HG02973 (cell line): ENCODE measurements around the gene BRMS1.
"Not testable (repeated sequence)": the region's sequence is repeated elsewhere in the genome, so short reads cannot be mapped to it uniquely, and the experiment has no call there.

Experiments
- ATAC-seq: cut with Tn5 transposase; IDR thresholded peaks from one replicate; pipeline ENCODE4 v1.9.1; 2021; ENCODE audit warnings: moderate library complexity; ENCODE audit not compliant: unreplicated experiment

Gene BRMS1

GRCh38 chr11:66363805-66364535 lies 19.1 kb upstream of the BRMS1 start:
- no peak for ATAC-seq

GRCh38 chr11:66363187-66363601 lies 18.3 kb upstream of the BRMS1 start:
- no peak for ATAC-seq

GRCh38 chr11:66362481-66363147 lies 17.7 kb upstream of the BRMS1 start:
- no peak for ATAC-seq

DNA sequence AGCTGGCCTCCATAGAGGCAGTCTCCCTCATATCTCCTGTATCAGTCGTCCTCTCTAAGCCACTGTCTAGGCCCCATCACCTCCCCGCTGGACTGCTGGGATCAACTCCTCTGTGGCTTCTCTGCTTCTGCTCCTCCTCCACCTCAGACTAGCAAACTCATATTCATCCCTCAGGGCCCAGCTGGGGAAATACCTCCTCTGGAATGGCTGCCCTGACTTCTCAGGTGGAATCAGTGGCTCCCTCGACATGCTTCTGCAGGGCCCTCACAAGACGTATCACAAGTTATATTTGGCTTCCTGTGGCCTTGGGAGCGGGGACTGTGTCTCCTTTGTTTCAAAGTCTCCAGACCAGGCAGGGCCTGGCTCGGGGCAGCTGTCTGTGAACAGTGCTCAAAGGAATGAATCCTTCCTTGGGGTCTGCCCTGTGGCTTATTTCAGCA lies 16.6 kb upstream of the BRMS1 start:
- ATAC-seq = no peak

DNA sequence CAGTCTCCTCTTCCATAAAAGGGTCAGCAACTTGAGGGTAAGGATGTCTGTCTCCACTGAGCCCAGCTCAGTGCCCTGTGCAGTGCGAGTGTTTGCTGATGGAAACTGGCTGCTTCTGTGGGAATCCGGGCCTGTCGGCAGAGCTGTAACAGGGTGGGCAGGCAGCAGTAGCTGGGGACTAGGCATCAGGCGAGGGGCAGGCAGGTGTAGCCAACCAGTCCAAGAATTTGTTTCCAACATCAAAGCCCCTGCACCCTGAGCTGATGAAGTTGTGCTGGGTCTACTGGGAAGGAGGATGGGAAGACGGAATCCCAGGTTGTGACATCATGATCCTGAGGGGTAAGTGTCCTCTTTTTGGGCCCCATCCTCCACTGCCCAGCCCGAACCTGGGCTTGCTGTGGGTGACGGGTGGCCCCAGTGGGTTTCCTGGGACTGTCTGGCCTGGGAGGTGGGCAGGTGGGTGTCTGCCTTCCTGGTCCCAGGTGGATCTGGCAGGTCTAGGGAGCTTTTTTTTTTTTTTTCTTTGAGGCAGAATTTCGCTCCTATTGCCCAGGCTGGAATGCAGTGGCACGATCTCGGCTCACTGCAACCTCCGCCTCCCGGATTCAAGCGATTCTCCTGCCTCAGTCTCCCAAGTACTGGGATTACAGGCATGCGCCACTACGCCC lies 15.6 kb upstream of the BRMS1 start:
- ATAC-seq = no peak

- no peak for ATAC-seq
These were observed 14.8 kb upstream of the BRMS1 start for GRCh38 chr11:66359662-66360087.

DNA sequence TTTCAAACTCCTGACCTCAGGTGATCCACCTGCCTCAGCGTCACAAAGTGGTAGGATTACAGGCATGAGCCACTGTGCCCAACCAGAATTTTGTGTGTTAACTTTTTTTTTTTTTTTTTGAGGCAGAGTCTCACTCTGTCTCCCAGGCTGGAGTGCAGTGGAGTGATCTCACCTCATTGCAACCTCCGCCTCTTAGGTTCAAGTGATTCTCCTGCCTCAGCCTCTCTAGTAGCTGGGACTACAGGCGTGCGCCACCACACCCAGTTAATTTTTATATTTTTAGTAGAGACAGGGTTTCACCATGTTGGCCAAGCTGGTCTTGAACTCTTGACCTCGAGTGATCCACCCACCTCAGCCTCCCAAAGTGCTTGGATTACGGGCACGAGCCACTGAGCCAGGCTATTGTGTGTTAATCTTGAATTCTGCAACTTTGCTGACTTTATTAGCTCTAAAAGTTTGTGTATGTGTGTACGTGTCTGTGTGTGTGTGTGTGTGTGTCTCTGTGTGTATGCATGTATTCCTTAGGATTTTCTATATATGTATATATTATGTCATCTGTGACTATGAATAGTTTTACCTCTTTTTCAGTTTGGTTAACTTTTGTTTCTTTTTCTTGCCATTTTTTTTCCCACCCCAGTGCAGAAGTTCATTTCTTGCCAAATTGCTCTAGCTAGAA lies 5.8 kb upstream of the BRMS1 start:
- not testable (repeated sequence) for ATAC-seq

DNA sequence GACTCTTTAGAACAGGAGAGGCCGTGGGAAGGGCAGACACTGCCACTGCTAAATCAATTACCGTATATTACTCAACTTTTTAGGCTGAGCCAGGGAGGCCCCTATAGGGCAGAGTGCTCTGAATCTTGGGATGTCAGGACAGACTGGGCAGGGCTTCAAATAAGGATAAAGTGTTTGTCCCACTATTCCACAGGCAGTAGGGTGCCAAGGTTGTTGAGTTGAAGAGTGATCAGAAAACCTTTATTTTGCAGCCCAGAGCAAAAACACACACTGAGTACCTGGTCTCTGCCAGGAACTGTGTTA lies 4.1 kb upstream of the BRMS1 start:
- ATAC-seq = no peak

DNA sequence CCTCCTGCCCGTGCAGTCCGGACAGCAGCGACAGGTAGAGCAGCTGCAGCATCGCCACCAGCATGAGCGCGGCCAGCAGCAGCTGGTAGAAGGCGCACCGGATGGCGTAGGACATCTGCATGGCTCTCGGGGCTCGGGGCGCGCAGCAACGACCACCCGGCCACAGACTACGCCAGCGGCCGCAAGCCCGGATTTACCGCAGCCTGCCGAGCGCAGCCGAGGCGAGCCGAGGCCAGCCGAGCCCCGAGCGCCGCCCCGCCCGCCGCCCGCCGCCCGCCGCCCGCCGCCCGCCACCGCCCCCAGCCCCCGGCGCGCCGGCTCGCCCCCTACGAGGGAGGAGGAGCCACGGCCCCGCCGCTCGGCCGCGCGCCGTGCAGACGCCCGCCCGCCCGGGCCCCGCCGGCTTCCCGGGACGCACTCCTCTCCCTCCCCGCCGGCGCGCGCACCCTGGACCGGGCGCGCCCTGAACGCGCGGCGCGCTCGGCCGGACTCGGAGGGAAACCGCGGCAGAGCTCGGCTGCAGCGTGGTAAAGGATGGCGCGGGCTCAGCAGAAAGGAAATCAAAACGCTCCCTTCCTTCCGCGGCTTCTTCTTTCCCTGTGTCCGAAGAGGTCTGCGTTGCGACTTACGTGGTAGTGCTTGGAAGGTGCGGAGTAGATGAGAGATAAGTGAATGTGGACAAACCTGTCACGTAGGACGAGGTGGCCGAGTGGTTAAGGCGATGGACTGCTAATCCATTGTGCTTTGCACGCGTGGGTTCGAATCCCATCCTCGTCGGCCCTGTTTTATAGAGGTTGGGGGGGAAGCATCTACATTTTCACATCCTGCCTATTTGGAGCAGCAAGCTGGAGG lies 2.7 kb upstream of the BRMS1 start, which contains the start of gene B4GAT1:
Gene B4GAT1, minus strand, starts transcription at position 205 of the 852 bp plus-strand sequence. Its CDS starts 84 bp downstream, at position 121.
- peak; percentile 37 for ATAC-seq

DNA sequence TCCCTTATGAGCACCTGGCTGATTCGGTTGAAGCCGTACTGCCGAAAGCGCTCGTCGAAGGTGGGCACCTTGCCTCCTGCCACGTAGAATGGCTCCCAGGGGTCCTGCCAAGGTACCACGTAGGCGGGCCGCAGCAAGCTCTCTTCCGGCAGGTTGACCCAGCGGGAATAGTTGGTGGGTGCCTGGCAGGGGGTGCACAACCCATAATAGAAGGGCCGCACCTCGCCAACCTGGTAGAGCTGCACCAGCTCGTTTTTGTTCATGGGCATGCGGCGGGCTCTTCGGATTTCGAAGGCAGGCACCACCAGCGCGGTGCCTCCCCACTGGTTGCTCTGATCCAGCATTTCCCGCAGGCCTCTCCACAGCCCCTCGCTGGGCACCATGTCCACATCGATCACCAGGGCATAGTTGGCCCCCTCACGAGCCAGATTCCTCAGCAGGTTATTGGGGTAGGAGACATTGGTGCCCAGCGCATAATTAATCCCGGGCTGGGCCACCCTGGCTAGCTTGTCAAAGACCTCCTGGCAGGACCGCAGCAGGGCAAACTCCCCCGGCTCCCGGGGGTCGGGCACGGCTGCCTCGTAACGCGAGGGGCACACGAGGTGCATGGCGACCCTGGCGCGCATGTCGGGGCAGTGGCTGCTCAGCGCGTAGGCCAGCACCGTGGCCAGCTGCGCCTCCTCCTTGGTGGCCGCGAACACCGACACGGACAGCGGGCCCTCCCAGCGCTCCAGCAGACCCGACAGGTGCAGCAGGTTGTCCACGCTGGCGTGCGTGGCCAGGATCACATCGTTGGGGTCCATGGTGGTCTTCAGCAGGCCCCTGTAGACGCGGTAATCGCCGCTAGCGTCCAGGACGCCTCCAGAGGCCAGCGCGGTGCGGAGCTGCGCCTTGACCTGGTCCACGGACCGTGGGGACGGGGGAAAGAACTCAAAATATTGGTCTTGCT lies 1.8 kb upstream of the BRMS1 start:
- no peak for ATAC-seq

- no peak for ATAC-seq
These were observed 379 bp upstream of the BRMS1 start for GRCh38 chr11:66345316-66345649.

- ATAC-seq = no peak
These were observed 1.7 kb downstream of the BRMS1 start for GRCh38 chr11:66343176-66343575.

DNA sequence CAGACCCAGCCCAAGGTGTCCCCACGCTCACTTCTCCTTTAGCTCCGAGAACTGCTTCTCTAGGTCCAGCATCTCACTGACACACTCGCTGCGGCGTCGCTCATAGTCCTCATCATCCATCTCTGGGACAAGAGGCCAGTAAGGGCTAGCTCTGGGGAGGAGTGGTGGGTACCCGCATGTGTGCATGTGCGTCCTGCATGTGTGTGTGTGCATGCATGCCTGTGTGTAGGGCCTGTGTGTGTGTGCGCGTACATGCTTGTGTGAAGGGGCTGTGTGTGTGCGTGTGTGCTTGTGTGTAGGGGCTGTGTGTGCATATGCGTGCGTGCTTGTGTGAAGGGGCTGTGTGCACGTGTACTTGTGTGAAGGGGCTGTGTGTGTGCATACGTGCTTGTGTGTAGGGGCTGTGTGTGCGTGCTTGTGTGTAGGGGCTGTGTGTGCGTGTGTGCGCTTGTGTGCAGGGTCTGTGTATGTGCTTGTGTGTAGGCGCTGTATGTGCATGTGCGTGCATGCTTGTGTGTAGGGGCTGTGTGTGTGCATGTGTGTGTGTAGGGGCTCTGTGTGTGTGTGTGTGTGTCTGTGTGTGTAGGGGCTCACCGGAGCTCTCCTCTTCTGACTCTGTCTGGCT lies 3.3 kb downstream of the BRMS1 start:
- no peak for ATAC-seq

- ATAC-seq = no peak
These were observed 4.1 kb downstream of the BRMS1 start for GRCh38 chr11:66340596-66341501.

DNA sequence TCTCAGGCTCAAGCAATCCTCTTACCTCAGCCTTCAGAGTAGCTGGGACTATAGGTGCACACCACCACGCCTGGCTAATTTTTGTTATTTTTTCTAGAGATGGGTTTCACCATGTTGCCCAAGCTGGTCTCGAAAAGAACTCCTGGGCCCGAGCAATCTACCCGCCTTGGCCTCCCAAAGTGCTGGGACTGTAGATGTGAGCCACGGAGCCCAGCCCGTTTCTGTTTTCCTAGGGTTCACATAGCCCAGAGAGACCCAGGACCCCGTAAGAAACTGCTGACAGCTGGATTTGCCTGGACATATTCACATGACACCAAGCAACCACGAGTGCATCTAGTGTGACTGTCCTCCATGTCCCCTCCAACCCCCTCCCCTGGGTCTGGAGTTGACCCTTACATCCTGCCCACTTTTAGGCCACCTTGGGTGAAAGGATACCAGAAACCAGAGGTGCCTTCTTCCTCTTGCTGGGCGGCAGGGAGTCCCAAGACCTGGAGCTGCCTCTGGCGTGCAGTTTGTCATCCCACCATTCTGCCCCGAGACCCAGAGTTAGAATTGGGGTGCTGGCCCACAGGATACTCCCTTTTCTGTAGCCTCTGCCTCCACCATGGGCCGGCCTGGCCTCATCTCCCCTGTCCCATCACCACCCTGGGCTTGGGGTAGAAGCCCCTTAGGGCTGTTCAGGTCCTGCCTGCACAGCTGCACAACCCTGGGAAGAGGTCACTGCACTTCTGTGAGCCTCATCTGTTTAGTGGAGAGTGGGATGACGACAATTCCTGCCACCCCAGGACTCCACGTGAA lies 5.0 kb downstream of the BRMS1 start:
- ATAC-seq = no peak

GRCh38 chr11:66339162-66339675 lies 5.7 kb downstream of the BRMS1 start:
- ATAC-seq = no peak
